OCI-LY7 (cell line): ENCODE data around the gene GLRA2. TPM values are rescaled to one million over a fixed set of nuclear protein-coding genes. Genes with fewer than 3 reads are reported as not detected.

Experiments
- BruUV-seq: library from RNA; stranded (reverse); fragments of 400-500 nt; replicated peaks from 2 replicates; lab custom pipeline; 2021; lab: Mats Ljungman, UMichigan
- CTCF ChIA-PET: fragments of 300-600 bp; sonication (Branson Sonifier 250); formaldehyde crosslinking; loops from one replicate; lab custom pipeline; 2022; ENCODE audit warnings: antibody characterized with exemption; ENCODE audit not compliant: unreplicated experiment; lab: Charles Lee
- POLR2A ChIA-PET: fragments of 300-600 bp; sonication (Branson Sonifier 250); formaldehyde crosslinking; loops from one replicate; lab custom pipeline; 2022; ENCODE audit warnings: antibody characterized with exemption; lab: Charles Lee
- DNase-seq: peaks from one replicate; pipeline ENCODE4 v3.0.0-alpha.2; 2015; ENCODE audit warnings: low spot score
- H2AFZ ChIP-seq: fragments of 200-600 bp; sonication (generic), shearing (Covaris generic); 2 replicates; pipeline ENCODE4 v1.6.1; 2014; ENCODE audit warnings: mild to moderate bottlenecking, antibody characterized with exemption, low read length, moderate library complexity
- H3K27ac ChIP-seq: fragments of 200-600 bp; sonication (generic); 2 replicates; pipeline ENCODE4 v1.5.1; 2014; ENCODE audit warnings: mixed run types, low read depth, mild to moderate bottlenecking, moderate library complexity, low read length, inconsistent platforms; ENCODE audit not compliant: poor library complexity, severe bottlenecking
- H3K36me3 ChIP-seq: fragments of 200-600 bp; sonication (generic); 2 replicates; pipeline ENCODE4 v1.6.1; 2014; ENCODE audit warnings: mild to moderate bottlenecking, antibody characterized with exemption, low read length, moderate library complexity, mixed read lengths; ENCODE audit not compliant: insufficient read depth
- H3K4me1 ChIP-seq: fragments of 200-600 bp; sonication (generic); 2 replicates; pipeline ENCODE4 v1.5.1; 2014; ENCODE audit warnings: mild to moderate bottlenecking, low read length; ENCODE audit not compliant: insufficient read depth, poor library complexity, severe bottlenecking
- H3K4me2 ChIP-seq: fragments of 200-600 bp; sonication (generic); 2 replicates; pipeline ENCODE4 v1.6.1; 2014; ENCODE audit warnings: mild to moderate bottlenecking, low read length
- H3K4me3 ChIP-seq: fragments of 200-600 bp; sonication (generic); 2 replicates; pipeline ENCODE4 v1.5.1; 2014; ENCODE audit warnings: mild to moderate bottlenecking, low read depth, low read length; ENCODE audit not compliant: poor library complexity, severe bottlenecking
- H3K79me2 ChIP-seq: fragments of 200-600 bp; sonication (generic); 2 replicates; pipeline ENCODE4 v1.6.1; 2016; ENCODE audit warnings: low read depth, mild to moderate bottlenecking, low read length, moderate library complexity, mixed read lengths; ENCODE audit not compliant: insufficient read depth
- H3K9me2 ChIP-seq: fragments of 200-600 bp; sonication (generic); 2 replicates; pipeline ENCODE4 v1.6.1; 2016; ENCODE audit warnings: mild to moderate bottlenecking, low read length, mixed read lengths; ENCODE audit not compliant: insufficient read depth
- H3K9me3 ChIP-seq: fragments of 200-600 bp; sonication (generic); 2 replicates; pipeline ENCODE4 v1.6.1; 2014; ENCODE audit warnings: mild to moderate bottlenecking, mixed run types, low read length, mixed read lengths
- H4K20me1 ChIP-seq: fragments of 200-600 bp; sonication (generic); 2 replicates; pipeline ENCODE4 v1.6.1; 2014; ENCODE audit warnings: mild to moderate bottlenecking, antibody characterized with exemption, low read length, moderate library complexity, mixed read lengths; ENCODE audit not compliant: insufficient read depth
- CTCF ChIP-seq: fragments of 200-600 bp; sonication (generic); conservative IDR thresholded peaks from 2 replicates; pipeline ENCODE4 v1.5.1; 2014; ENCODE audit warnings: mild to moderate bottlenecking, antibody characterized with exemption, low read length, moderate library complexity, mixed read lengths
- EZH2phosphoT487 ChIP-seq: fragments of 200-600 bp; sonication (generic); IDR thresholded peaks from 2 replicates; pipeline ENCODE4 v1.6.1; 2018; ENCODE audit warnings: low read depth, borderline replicate concordance, mild to moderate bottlenecking, mixed run types, antibody characterized with exemption, low read length, moderate library complexity, mixed read lengths
- intact Hi-C: fragments of 100-400 bp; cut with micrococcal nuclease; formaldehyde crosslinking; loops from one replicate; pipeline ENCODE4 v1.10.0; 2022; ENCODE audit not compliant: unreplicated experiment
- total RNA-seq, 2 experiments: library from RNA; depleted of rRNA in 1 of 2; stranded (reverse); fragments of >200 nt in 1 of 2; shearing (Covaris generic) in 1 of 2; gene quantifications; 2 replicates each; pipeline ENCODE4 v1.2.3, GENCODE V29; 2014 to 2022

GLRA2 gene
- total RNA-seq, 2 experiments from 2014 or later = not detected

GRCh38 chrX:14546190-14546589, 16.9 kb downstream of the GLRA2 start:
- ChIA-PET CTCF (no interaction called here), POLR2A (no interaction called here)
- BruUV-seq = no TSS peak
- Histone ChIP-seq H3K4me3 (no peak overlapping the region), H3K27ac (no peak overlapping the region), H2AFZ (no peak overlapping the region), H3K36me3 (no peaks in the 10 kb centered on the region), H3K79me2 (no peaks in the 10 kb centered on the region), H3K4me2 (no peak overlapping the region), H3K9me3 (no peaks in the 10 kb centered on the region), H3K4me1 (no peaks in the 10 kb centered on the region), H4K20me1 (no peaks in the 10 kb centered on the region), H3K9me2 (no peaks in the 10 kb centered on the region)
- DNase-seq = no peak
- TF ChIP-seq CTCF (no peak), EZH2phosphoT487 (no peak)
- intact Hi-C loops = no loop called here

- no peaks in the 10 kb centered on the region for H4K20me1 ChIP-seq
- POLR2A ChIA-PET = no interaction called here
Observed at GRCh38 chrX:14554131-14554715, 24.9 kb downstream of the GLRA2 start.

More at GRCh38 chrX:14554131-14554715, 24.9 kb downstream of the GLRA2 start:
- no peak overlapping the region for H3K4me2 ChIP-seq
- DNase-seq = no peak
- no peak overlapping the region for H2AFZ ChIP-seq
- no peaks in the 10 kb centered on the region for H3K9me3 ChIP-seq
- H3K4me3 ChIP-seq = no peak overlapping the region
- no peaks in the 10 kb centered on the region for H3K4me1 ChIP-seq
- TF ChIP-seq CTCF = no peak
- no peak for TF ChIP-seq EZH2phosphoT487
- H3K27ac ChIP-seq = no peak overlapping the region
- no TSS peak for BruUV-seq
- H3K9me2 ChIP-seq = no peaks in the 10 kb centered on the region
- no peaks in the 10 kb centered on the region for H3K36me3 ChIP-seq
- H3K79me2 ChIP-seq = no peaks in the 10 kb centered on the region
- intact Hi-C loops = no loop called here
- CTCF ChIA-PET = no interaction called here
